A549 (cell line): ENCODE measurements around the gene ZNF12. TPM values are rescaled to one million over a fixed set of nuclear protein-coding genes. Genes with fewer than 3 reads are reported as not detected.

Experiments used
- ATAC-seq, 2 experiments: fragments of 200-7000 bp in 1 of 2; fragments of >200 bp in 1 of 2; cut with Nextera tagmentation in 1 of 2; cut with Tn5 transposase in 1 of 2; 3 replicates each; pipeline versions ENCODE4 v1.8.0 to v1.9.1; 2018 to 2020; ENCODE audit warnings: mild to moderate bottlenecking in 1 of 2, moderate library complexity in 1 of 2
- CTCF ChIA-PET: fragments of 300-600 bp; sonication (Branson Sonifier 250); formaldehyde crosslinking; extraction: SDS; loops from one replicate; lab custom pipeline; 2021; ENCODE audit warnings: antibody characterized with exemption, inconsistent platforms; lab: Yijun Ruan, JAX
- POLR2A ChIA-PET: fragments of 350-600 bp; formaldehyde crosslinking; extraction: SDS; loops from one replicate; lab custom pipeline; 2021; ENCODE audit warnings: antibody characterized with exemption, inconsistent platforms; lab: Yijun Ruan, JAX
- DNase-seq, 2 experiments: peaks; one replicate each; pipeline versions ENCODE4 v3.0.0 to v3.0.0-alpha.2; 2011 to 2016; ENCODE audit warnings: low read depth in 1 of 2, low spot score in 1 of 2
- FAIRE-seq: peaks from 2 replicates; lab custom pipeline; 2011; peaks lifted over from hg19 to GRCh38; lab: Jason Lieb, UNC
- H3K27ac ChIP-seq, 2 experiments: fragments of >200 bp; sonication (Bioruptor Twin); formaldehyde crosslinking; 3 replicates each; pipeline ENCODE4 v1.5.1; 2016 to 2017
- H3K4me1 ChIP-seq: fragments of >200 bp; sonication (Bioruptor Twin); formaldehyde crosslinking; 3 replicates; pipeline ENCODE4 v1.6.1; 2016
- H3K4me2 ChIP-seq: fragments of >200 bp; sonication (Bioruptor Twin); formaldehyde crosslinking; 3 replicates; pipeline ENCODE4 v1.6.1; 2016
- H3K4me3 ChIP-seq: fragments of >200 bp; sonication (Bioruptor Twin); formaldehyde crosslinking; 3 replicates; pipeline ENCODE4 v1.5.1; 2016
- H3K9me3 ChIP-seq: fragments of >200 bp; sonication (Bioruptor Twin); formaldehyde crosslinking; 3 replicates; pipeline ENCODE4 v1.6.1; 2016
- CBX8 ChIP-seq: fragments of 200-600 bp; sonication (generic); IDR thresholded peaks from 2 replicates; pipeline ENCODE4 v1.6.1; 2016
- CHD2 ChIP-seq: fragments of 150-350 bp; IDR thresholded peaks from 2 replicates; pipeline ENCODE4 v1.6.1; 2014; ENCODE audit warnings: low read length; ENCODE audit not compliant: partially characterized antibody
- EHF ChIP-seq: fragments of 250-450 bp; sonication (Bioruptor Pico); IDR thresholded peaks from 2 replicates; pipeline ENCODE4 v1.5.0; 2020; ENCODE audit warnings: mild to moderate bottlenecking
- EHMT2 ChIP-seq: fragments of 200-600 bp; sonication (generic); IDR thresholded peaks from 2 replicates; pipeline ENCODE4 v1.6.1; 2016; ENCODE audit warnings: antibody characterized with exemption, low read depth, mild to moderate bottlenecking, moderate library complexity
- ELK1 ChIP-seq: fragments of 150-350 bp; IDR thresholded peaks from 2 replicates; pipeline ENCODE4 v1.6.1; 2014; ENCODE audit warnings: low read depth, mild to moderate bottlenecking, low read length
- ESRRA ChIP-seq: fragments of 150-350 bp; IDR thresholded peaks from 2 replicates; pipeline ENCODE4 v1.6.1; 2014; ENCODE audit warnings: mild to moderate bottlenecking, low read length, borderline replicate concordance
- FOXS1 ChIP-seq: fragments of 250-450 bp; sonication (Bioruptor Pico); IDR thresholded peaks from 2 replicates; pipeline ENCODE4 v1.5.0; 2020; ENCODE audit warnings: mild to moderate bottlenecking, moderate library complexity
- GATA3 ChIP-seq: IDR thresholded peaks from 2 replicates; pipeline ENCODE4 v1.6.1; 2012; ENCODE audit warnings: borderline replicate concordance
- HDAC2 ChIP-seq: fragments of 200-600 bp; sonication (generic); IDR thresholded peaks from 2 replicates; pipeline ENCODE4 v1.6.1; 2016
- HEYL ChIP-seq: fragments of 250-450 bp; sonication (Bioruptor Pico); IDR thresholded peaks from 2 replicates; pipeline ENCODE4 v1.8.0; 2021; ENCODE audit warnings: mild to moderate bottlenecking, moderate library complexity
- HMGXB4 ChIP-seq: fragments of 250-450 bp; sonication (Bioruptor Pico); IDR thresholded peaks from 2 replicates; pipeline ENCODE4 v1.5.0; 2021; ENCODE audit warnings: mild to moderate bottlenecking, moderate library complexity, borderline replicate concordance
- HOXB5 ChIP-seq: fragments of 250-450 bp; sonication (Bioruptor Pico); IDR thresholded peaks from 2 replicates; pipeline ENCODE4 v1.5.0; 2020; ENCODE audit warnings: mild to moderate bottlenecking, moderate library complexity
- JUN ChIP-seq, 2 experiments: fragments of >200 bp; sonication (Bioruptor Twin); formaldehyde crosslinking; IDR thresholded peaks; 2 replicates in 1 of 2; 3 replicates in 1 of 2; pipeline ENCODE4 v1.6.1; 2016 to 2017
- KDM1A ChIP-seq: fragments of 200-600 bp; sonication (generic); IDR thresholded peaks from 2 replicates; pipeline ENCODE4 v1.6.1; 2016; ENCODE audit warnings: low read depth, mild to moderate bottlenecking
- MYC ChIP-seq: IDR thresholded peaks from 2 replicates; pipeline ENCODE4 v1.6.1; 2012; ENCODE audit warnings: mild to moderate bottlenecking, inconsistent platforms, low read length, improper control_type of control experiment, borderline replicate concordance
- NFE2L2 ChIP-seq: fragments of 150-350 bp; conservative IDR thresholded peaks from 2 replicates; pipeline ENCODE4 v1.6.1; 2014; ENCODE audit warnings: low read length
- POLR2AphosphoS2 ChIP-seq: conservative IDR thresholded peaks from 2 replicates; pipeline ENCODE4 v1.6.1; 2012; ENCODE audit warnings: low read length, improper control_type of control experiment, inconsistent platforms
- RARB ChIP-seq: fragments of 250-450 bp; sonication (Bioruptor Pico); IDR thresholded peaks from 2 replicates; pipeline ENCODE4 v1.8.0; 2021; ENCODE audit warnings: mild to moderate bottlenecking, moderate library complexity
- RFX5 ChIP-seq: fragments of 450-650 bp; IDR thresholded peaks from 2 replicates; pipeline ENCODE4 v1.7.1; 2014; ENCODE audit warnings: antibody characterized with exemption, mild to moderate bottlenecking, moderate library complexity
- SREBF2 ChIP-seq: fragments of 450-650 bp; IDR thresholded peaks from 2 replicates; pipeline ENCODE4 v1.6.1; 2014; ENCODE audit warnings: mild to moderate bottlenecking, moderate library complexity
- ZFP36 ChIP-seq: fragments of 450-650 bp; IDR thresholded peaks from 2 replicates; pipeline ENCODE4 v1.6.1; 2014; ENCODE audit warnings: borderline replicate concordance; ENCODE audit not compliant: partially characterized antibody
- ZNF302 ChIP-seq: fragments of 250-450 bp; sonication (Bioruptor Pico); IDR thresholded peaks from 2 replicates; pipeline ENCODE4 v1.9.0; 2021; ENCODE audit warnings: inconsistent platforms, mild to moderate bottlenecking, moderate library complexity
- ZSCAN20 ChIP-seq: fragments of 250-450 bp; sonication (Bioruptor Pico); IDR thresholded peaks from 2 replicates; pipeline ENCODE4 v1.8.0; 2022; ENCODE audit warnings: mild to moderate bottlenecking, moderate library complexity
- WGBS: methylation state at CpG from one replicate; pipeline ENCODE4 v1.1.6; 2017; ENCODE audit errors: missing lambda C conversion rate; 5-methylcytosine and 5-hydroxymethylcytosine counted together
- polyA plus RNA-seq, 4 experiments: library from polyadenylated mRNA; depleted of rRNA in 3 of 4; stranded (reverse); fragments of >200 nt; fragmentation: RNase III in 1 of 4; extraction: RNeasy Plus Mini Kit Qiagen cat#74134 plus additional on column Dnase treatment in 1 of 4; gene quantifications; 2 replicates in 3 of 4; 3 replicates in 1 of 4; pipeline ENCODE4 v1.2.3, GENCODE V29; 2011 to 2017

Gene ZNF12
- polyA plus RNA-seq, 2 of the 4 experiments (the other 2 are of a cell fraction), result 8.8 to 23.9 TPM

- ATAC-seq, result no peak
Measured at GRCh38 chr7:6654842-6655610, 51.7 kb downstream of the ZNF12 start.

GRCh38 chr7:6654113-6654841, 52.5 kb downstream of the ZNF12 start:
- CTCF ChIA-PET, result no interaction called here
- H3K4me1 ChIP-seq, result no peaks in the 10 kb centered on the region
- peaks cover 48% of the 10 kb centered on the region for H3K9me3 ChIP-seq
- H3K4me3 ChIP-seq, result no peak overlapping the region
- TF ChIP-seq SREBF2 (no peak), HDAC2 (no peak), NFE2L2 (no peak), CHD2 (no peak), ZNF302 (CRISPR knock-in tag) (no peak), POLR2AphosphoS2 (no peak), CBX8 (no peak), ZFP36 (no peak), ZSCAN20 (CRISPR knock-in tag) (no peak), JUN (IDR thresholded peaks at IDR 0.05) (no peak)
- FAIRE-seq (no peak), DNase-seq (no peak), ATAC-seq (no peak)
- no peak overlapping the region for H3K27ac ChIP-seq
- H3K4me2 ChIP-seq, result no peak overlapping the region
- POLR2A ChIA-PET, result no interaction called here
- 98% methylated on average over 84 of the region's 94 CpGs for WGBS

More at GRCh38 chr7:6654842-6655610, 51.7 kb downstream of the ZNF12 start:
- WGBS, result 94% methylated on average over 42 of the region's 48 CpGs
- ChIA-PET CTCF (no interaction called here), POLR2A (no interaction called here)
- no peaks in the 10 kb centered on the region for H3K4me1 ChIP-seq
- H3K27ac ChIP-seq, result no peak overlapping the region
- H3K9me3 ChIP-seq, result peaks cover 50% of the 10 kb centered on the region
- no peak overlapping the region for H3K4me3 ChIP-seq
- no peak for DNase-seq
- H3K4me2 ChIP-seq, result no peak overlapping the region
- FAIRE-seq, result no peak
- no peak for TF ChIP-seq EHF (CRISPR knock-in tag)

GRCh38 chr7:6653071-6654003, 53.4 kb downstream of the ZNF12 start:
- CTCF ChIA-PET, result no interaction called here
- WGBS, result 98% methylated on average over 110 of the region's 146 CpGs
- no peak overlapping the region for H3K4me3 ChIP-seq
- TF ChIP-seq ZFP36, result no peak
- no peak for TF ChIP-seq HEYL (CRISPR knock-in tag)
- TF ChIP-seq KDM1A, result no peak
- no peak for TF ChIP-seq RFX5
- no peak for TF ChIP-seq ELK1
- TF ChIP-seq EHF (CRISPR knock-in tag), result no peak
- no peak for TF ChIP-seq GATA3
- TF ChIP-seq HMGXB4 (CRISPR knock-in tag), result no peak
- TF ChIP-seq HOXB5 (CRISPR knock-in tag), result no peak
- no peak for TF ChIP-seq RARB (CRISPR knock-in tag)
- no peak for TF ChIP-seq MYC
- no peak for TF ChIP-seq FOXS1
- TF ChIP-seq ESRRA, result no peak
- no peak for TF ChIP-seq EHMT2
- TF ChIP-seq, all 56 proteins: peak for 0
- ATAC-seq (no peak), DNase-seq (no peak), FAIRE-seq (no peak)
- POLR2A ChIA-PET, result no interaction called here
- H3K4me1 ChIP-seq, result no peaks in the 10 kb centered on the region
- no peak overlapping the region for H3K27ac ChIP-seq
- H3K4me2 ChIP-seq, result no peak overlapping the region
- H3K9me3 ChIP-seq, result peaks cover 48% of the 10 kb centered on the region
